ENCODE measurements around the gene TNFSF11. TPM values are rescaled to one million over a fixed set of nuclear protein-coding genes. Genes with fewer than 3 reads are reported as not detected.

The TNFSF11 gene
- total and polyA plus RNA-seq, 2 donors (not counting 3 experiments of a cell fraction or from before 2014, with no cell fraction given) = not detected

DNA sequence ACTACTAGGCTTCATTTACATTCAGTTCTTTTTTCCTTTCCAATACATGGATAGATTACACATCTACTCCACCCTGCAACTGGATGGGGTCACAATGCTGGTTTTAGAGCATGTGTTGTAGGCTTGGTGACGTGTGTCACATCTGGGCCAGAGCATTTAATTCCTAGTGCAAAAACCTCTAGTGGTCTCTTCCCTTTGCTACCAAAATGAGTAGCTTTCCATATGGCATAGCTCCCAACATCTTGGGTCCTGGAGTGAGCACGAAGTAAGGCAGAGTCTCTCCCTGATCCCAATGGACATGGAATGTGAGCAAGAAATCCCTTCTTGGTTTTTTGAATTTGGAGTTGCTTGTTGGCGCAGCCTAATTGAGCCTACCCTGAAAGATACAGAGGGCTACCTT, 51.7 kb downstream of the TNFSF11 start:
- no peaks in the 10 kb centered on the region for H3K36me3 ChIP-seq (ENCODE audit: control insufficient read depth in 2 of 2, extremely low read depth in 1 of 2, insufficient read depth in 2 of 2, low read length in 2 of 2)
- H3K27ac ChIP-seq (ENCODE audit: insufficient read depth, low read depth, low read length) = no peak overlapping the region
- H3K4me3 ChIP-seq (replicated peaks in 1 of 3; ENCODE audit: insufficient read depth in 1 of 3, low read depth in 1 of 3, low read length in 3 of 3) = no peak overlapping the region
- peaks cover 0 to 1% of the 10 kb centered on the region in 2 experiments for H3K27me3 ChIP-seq (ENCODE audit: control insufficient read depth in 2 of 2, insufficient read depth in 2 of 2, low read length in 2 of 2)
- DNase-seq (ENCODE audit: low read depth, low spot score) = no peak
- H3K79me2 ChIP-seq (ENCODE audit: control insufficient read depth, insufficient read depth, low read length) = no peaks in the 10 kb centered on the region
- CTCF ChIA-PET = interaction anchor here (0.8 to 1.0 kb wide), 2 partner anchors 30 to 31 kb away, joined by 3 read pairs; no protein-coding TSS in a partner anchor
- FAIRE-seq = no peak
- H2AFZ ChIP-seq (ENCODE audit: low read depth, low read length) = no peak overlapping the region
- TF ChIP-seq FOS (IDR thresholded peaks at IDR 0.05; ENCODE audit: borderline replicate concordance, insufficient read depth, low read length) (no peak), MAX (IDR thresholded peaks at IDR 0.05; ENCODE audit: insufficient read depth, insufficient read length) (no peak), GATA2 (IDR thresholded peaks at IDR 0.05; ENCODE audit: insufficient read depth, insufficient read length, low read depth, low read length) (no peak), CTCF (IDR thresholded peaks at IDR 0.05; ENCODE audit: extremely low read depth in 1 of 2, insufficient read depth in 1 of 2, low read depth in 1 of 2, low read length in 2 of 2) (no peak), EZH2 (IDR thresholded peaks at IDR 0.05; ENCODE audit: borderline replicate concordance, low read depth, low read length, severe bottlenecking) (no peak), JUN (IDR thresholded peaks at IDR 0.05; ENCODE audit: borderline replicate concordance, insufficient read depth, insufficient read length, low read depth) (no peak), MYC (IDR thresholded peaks at IDR 0.05; ENCODE audit: low read depth, low read length) (no peak), POLR2AphosphoS5 (IDR thresholded peaks at IDR 0.05; ENCODE audit: insufficient read depth, low read depth, low read length) (no peak), POLR2A (IDR thresholded peaks at IDR 0.05; ENCODE audit: low read depth, low read length) (no peak)
- no peak overlapping the region for H3K4me2 ChIP-seq (ENCODE audit: insufficient read depth, low read length)
- POLR2A ChIA-PET = no interaction called here
- no peak overlapping the region for H3K9ac ChIP-seq (replicated peaks; ENCODE audit: extremely low read depth, insufficient read depth, low read length)
- dilution Hi-C loops (cut with MboI; ENCODE audit: extremely low pct_ligation_motif_present, low sequenced_read_pairs) = no loop called here
- no peaks in the 10 kb centered on the region for H3K9me3 ChIP-seq (replicated peaks; ENCODE audit: control insufficient read depth, insufficient read depth, low read length)
- no TSS peak for BruUV-seq (replicated peaks)
- no peaks in the 10 kb centered on the region for H3K4me1 ChIP-seq (ENCODE audit: control insufficient read depth, extremely low read depth, insufficient read depth, low read length)
- H4K20me1 ChIP-seq (replicated peaks; ENCODE audit: control insufficient read depth, extremely low read depth, insufficient read depth, low read length) = no peaks in the 10 kb centered on the region
- intact Hi-C loops (cut with micrococcal nuclease) = no loop called here
- no peaks in the 10 kb centered on the region for H3K9me1 ChIP-seq (replicated peaks; ENCODE audit: control insufficient read depth, extremely low read depth, insufficient read depth, low read length)
